IMR-90 (cell line): Measurements from ENCODE around the gene COL13A1. TPM values are rescaled to one million over a fixed set of nuclear protein-coding genes. Genes with fewer than 3 reads are reported as not detected.

Experiments used
- ATAC-seq: fragments of 200-7000 bp; cut with Tn5 transposase; 2 replicates; pipeline ENCODE4 v1.9.1; 2020; ENCODE audit warnings: low read depth, mild to moderate bottlenecking, moderate library complexity
- BruUV-seq: library from RNA; stranded (reverse); fragments of 400-500 nt; replicated peaks from 2 replicates; lab custom pipeline; 2021; lab: Mats Ljungman, UMichigan
- CTCF ChIA-PET: fragments of 300-600 bp; formaldehyde crosslinking; extraction: SDS; loops from one replicate; lab custom pipeline; 2021; ENCODE audit warnings: antibody characterized with exemption; lab: Yijun Ruan, JAX
- POLR2A ChIA-PET: fragments of 300-600 bp; sonication (Branson Sonifier 250); formaldehyde crosslinking; loops from one replicate; lab custom pipeline; 2022; ENCODE audit warnings: antibody characterized with exemption; ENCODE audit not compliant: unreplicated experiment; lab: Charles Lee
- DNase-seq: peaks from one replicate; pipeline ENCODE4 v3.0.0; 2013
- H2AFZ ChIP-seq: replicated peaks from 2 replicates; pipeline ENCODE3; 2013; ENCODE audit warnings: low read length, mild to moderate bottlenecking; ENCODE audit not compliant: poor library complexity
- H2AK5ac ChIP-seq: 2 replicates; pipeline ENCODE4 v1.6.1; 2013; ENCODE audit warnings: low read depth, low read length, inconsistent platforms
- H2AK9ac ChIP-seq: replicated peaks from 2 replicates; pipeline ENCODE3; 2013; ENCODE audit warnings: mild to moderate bottlenecking, low read depth, low read length, moderate library complexity; ENCODE audit not compliant: poor library complexity
- H2BK120ac ChIP-seq: 2 replicates; pipeline ENCODE4 v1.6.1; 2013; ENCODE audit warnings: low read depth, low read length, inconsistent platforms
- H2BK15ac ChIP-seq: 3 replicates; pipeline ENCODE4 v1.6.1; 2013; ENCODE audit warnings: low read depth, low read length, inconsistent platforms
- H2BK20ac ChIP-seq: 2 replicates; pipeline ENCODE4 v1.6.1; 2013; ENCODE audit warnings: low read depth, mild to moderate bottlenecking, inconsistent platforms, low read length, moderate library complexity
- H2BK5ac ChIP-seq: 2 replicates; pipeline ENCODE4 v1.6.1; 2013; ENCODE audit warnings: mild to moderate bottlenecking, low read depth, low read length, inconsistent platforms; ENCODE audit not compliant: poor library complexity, severe bottlenecking
- H3K14ac ChIP-seq: replicated peaks from 2 replicates; pipeline ENCODE4 v1.6.1; 2013; ENCODE audit warnings: low read depth, low read length, inconsistent platforms
- H3K18ac ChIP-seq: 2 replicates; pipeline ENCODE4 v1.6.1; 2013; ENCODE audit warnings: low read depth, low read length, control low read depth
- H3K23ac ChIP-seq: 2 replicates; pipeline ENCODE4 v1.6.1; 2013; ENCODE audit warnings: low read depth, low read length, inconsistent platforms
- H3K27ac ChIP-seq: 2 replicates; pipeline ENCODE4 v1.5.1; 2013; ENCODE audit warnings: mild to moderate bottlenecking, control low read depth, low read length; ENCODE audit not compliant: insufficient read depth
- H3K27me3 ChIP-seq: 2 replicates; pipeline ENCODE4 v1.6.1; 2013; ENCODE audit warnings: low read length; ENCODE audit not compliant: control insufficient read depth, insufficient read depth
- H3K36me3 ChIP-seq: 2 replicates; pipeline ENCODE4 v1.6.1; 2013; ENCODE audit warnings: low read length, mixed read lengths; ENCODE audit not compliant: control insufficient read depth, insufficient read depth
- H3K4ac ChIP-seq: 2 replicates; pipeline ENCODE4 v1.6.1; 2013; ENCODE audit warnings: low read depth, low read length, inconsistent platforms
- H3K4me1 ChIP-seq: 2 replicates; pipeline ENCODE4 v1.6.1; 2013; ENCODE audit warnings: low read length, mixed read lengths; ENCODE audit not compliant: control insufficient read depth, insufficient read depth
- H3K4me2 ChIP-seq: 2 replicates; pipeline ENCODE4 v1.6.1; 2013; ENCODE audit warnings: low read depth, mild to moderate bottlenecking, control low read depth, low read length, moderate library complexity
- H3K4me3 ChIP-seq: 2 replicates; pipeline ENCODE4 v1.5.1; 2013; ENCODE audit warnings: low read depth, mild to moderate bottlenecking, control low read depth, low read length, moderate library complexity; ENCODE audit not compliant: insufficient read depth
- H3K56ac ChIP-seq: 2 replicates; pipeline ENCODE4 v1.6.1; 2013; ENCODE audit warnings: low read length, inconsistent platforms; ENCODE audit not compliant: insufficient read depth; ENCODE audit errors: extremely low read depth
- H3K79me1 ChIP-seq, 2 experiments: 2 replicates each; pipeline ENCODE4 v1.6.1; 2013; ENCODE audit warnings: low read length in 2 of 2, inconsistent platforms in 1 of 2, low read depth in 1 of 2
- H3K9ac ChIP-seq: 2 replicates; pipeline ENCODE4 v1.6.1; 2013; ENCODE audit warnings: low read depth, low read length, control low read depth
- H3K9me1 ChIP-seq: 2 replicates; pipeline ENCODE4 v1.6.1; 2013; ENCODE audit warnings: low read length, inconsistent platforms; ENCODE audit not compliant: insufficient read depth
- H3K9me3 ChIP-seq: 2 replicates; pipeline ENCODE4 v1.6.1; 2013; ENCODE audit warnings: low read length; ENCODE audit not compliant: control insufficient read depth, insufficient read depth
- H4K20me1 ChIP-seq: 2 replicates; pipeline ENCODE4 v1.6.1; 2013; ENCODE audit warnings: low read length, inconsistent platforms; ENCODE audit not compliant: insufficient read depth
- H4K5ac ChIP-seq: 2 replicates; pipeline ENCODE4 v1.6.1; 2013; ENCODE audit warnings: mild to moderate bottlenecking, low read depth, low read length, control low read depth
- H4K8ac ChIP-seq, 2 experiments: 2 replicates each; pipeline ENCODE4 v1.6.1; 2013; ENCODE audit warnings: low read depth in 2 of 2, low read length in 2 of 2, control low read depth in 1 of 2, inconsistent platforms in 1 of 2
- H4K91ac ChIP-seq: 2 replicates; pipeline ENCODE4 v1.6.1; 2013; ENCODE audit warnings: low read depth, low read length, inconsistent platforms; ENCODE audit not compliant: insufficient read depth
- BHLHE40 ChIP-seq: fragments of 150-350 bp; IDR thresholded peaks from 2 replicates; pipeline ENCODE4 v1.6.1; 2016; ENCODE audit warnings: mild to moderate bottlenecking, low read depth, low read length
- CEBPB ChIP-seq: IDR thresholded peaks from 2 replicates; pipeline ENCODE4 v1.6.1; 2012; ENCODE audit warnings: low read depth, low read length, improper control_type of control experiment
- CHD1 ChIP-seq: IDR thresholded peaks from 2 replicates; pipeline ENCODE4 v1.6.1; 2012; ENCODE audit warnings: low read depth, low read length, improper control_type of control experiment
- CTCF ChIP-seq: conservative IDR thresholded peaks from 2 replicates; pipeline ENCODE4 v1.5.1; 2012; ENCODE audit warnings: mild to moderate bottlenecking, low read depth, low read length, improper control_type of control experiment
- FOS ChIP-seq: fragments of 150-350 bp; IDR thresholded peaks from 2 replicates; pipeline ENCODE4 v1.6.1; 2016; ENCODE audit warnings: low read depth, low read length
- MAFK ChIP-seq: IDR thresholded peaks from 2 replicates; pipeline ENCODE4 v1.6.1; 2012; ENCODE audit warnings: low read depth, low read length, improper control_type of control experiment
- MAZ ChIP-seq: IDR thresholded peaks from 2 replicates; pipeline ENCODE4 v1.6.1; 2012; ENCODE audit warnings: low read depth, mild to moderate bottlenecking, low read length, improper control_type of control experiment, moderate library complexity, borderline replicate concordance
- MXI1 ChIP-seq: IDR thresholded peaks from 2 replicates; pipeline ENCODE4 v1.6.1; 2012; ENCODE audit warnings: low read depth, mild to moderate bottlenecking, low read length, moderate library complexity, borderline replicate concordance
- NFE2L2 ChIP-seq: fragments of 150-350 bp; IDR thresholded peaks from 2 replicates; pipeline ENCODE4 v1.6.1; 2016; ENCODE audit warnings: low read depth, mild to moderate bottlenecking, low read length
- POLR2A ChIP-seq: IDR thresholded peaks from 2 replicates; pipeline ENCODE4 v1.6.1; 2012; ENCODE audit warnings: mild to moderate bottlenecking, low read depth, low read length
- RAD21 ChIP-seq: IDR thresholded peaks from 2 replicates; pipeline ENCODE4 v1.6.1; 2012; ENCODE audit warnings: low read length, improper control_type of control experiment
- RCOR1 ChIP-seq: IDR thresholded peaks from 2 replicates; pipeline ENCODE4 v1.6.1; 2012; ENCODE audit warnings: mild to moderate bottlenecking, low read length, improper control_type of control experiment; ENCODE audit not compliant: insufficient replicate concordance
- RFX5 ChIP-seq: IDR thresholded peaks from 2 replicates; pipeline ENCODE4 v1.8.0; 2012; ENCODE audit warnings: low read depth, mild to moderate bottlenecking, low read length, moderate library complexity
- SMC3 ChIP-seq: fragments of 150-350 bp; IDR thresholded peaks from 2 replicates; pipeline ENCODE4 v1.6.1; 2016; ENCODE audit warnings: low read depth, mild to moderate bottlenecking, antibody characterized with exemption, low read length, moderate library complexity
- USF2 ChIP-seq: fragments of 150-350 bp; IDR thresholded peaks from 2 replicates; pipeline ENCODE4 v1.6.1; 2017; ENCODE audit warnings: mild to moderate bottlenecking, antibody characterized with exemption, low read length, low read depth
- WGBS, 2 experiments: methylation state at CpG; one replicate each; pipeline versions ENCODE4 v1.1.5 to v1.1.7; 2013; ENCODE audit warnings: missing lambda C conversion rate in 2 of 2; ENCODE audit not compliant: insufficient read length in 1 of 2; ENCODE audit errors: extremely low coverage in 2 of 2; 5-methylcytosine and 5-hydroxymethylcytosine counted together
- dilution Hi-C: fragments of 300-500 bp; cut with HindIII; formaldehyde crosslinking; loops from one replicate; pipeline ENCODE4 v1.14.3; 2018; ENCODE audit warnings: low sequenced_read_pairs; ENCODE audit not compliant: unreplicated experiment
- in situ Hi-C: fragments of 300-500 bp; cut with MboI; formaldehyde crosslinking; loops from 3 replicates; pipeline ENCODE4 v1.14.3; 2019; ENCODE audit warnings: low sequenced_read_pairs, inconsistent platforms, mixed read lengths
- intact Hi-C: fragments of 100-400 bp; cut with micrococcal nuclease; formaldehyde crosslinking; loops from 2 replicates; pipeline ENCODE4 v1.10.0; 2022
- polyA plus RNA-seq, 3 experiments: library from polyadenylated mRNA; depleted of rRNA; stranded (reverse); fragments of >200 nt; gene quantifications; 2 replicates each; pipeline ENCODE4 v1.2.3, GENCODE V29; 2012; ENCODE audit warnings: low replicate concordance in 1 of 3
- total RNA-seq: library from RNA; depleted of rRNA; stranded (reverse); fragments of >200 nt; gene quantifications from 2 replicates; pipeline ENCODE4 v1.2.3, GENCODE V29; 2012

The COL13A1 gene
- total and polyA plus RNA-seq, 2 of the 4 experiments (the other 2 are of a cell fraction) = 12.2 to 31.3 TPM

DNA sequence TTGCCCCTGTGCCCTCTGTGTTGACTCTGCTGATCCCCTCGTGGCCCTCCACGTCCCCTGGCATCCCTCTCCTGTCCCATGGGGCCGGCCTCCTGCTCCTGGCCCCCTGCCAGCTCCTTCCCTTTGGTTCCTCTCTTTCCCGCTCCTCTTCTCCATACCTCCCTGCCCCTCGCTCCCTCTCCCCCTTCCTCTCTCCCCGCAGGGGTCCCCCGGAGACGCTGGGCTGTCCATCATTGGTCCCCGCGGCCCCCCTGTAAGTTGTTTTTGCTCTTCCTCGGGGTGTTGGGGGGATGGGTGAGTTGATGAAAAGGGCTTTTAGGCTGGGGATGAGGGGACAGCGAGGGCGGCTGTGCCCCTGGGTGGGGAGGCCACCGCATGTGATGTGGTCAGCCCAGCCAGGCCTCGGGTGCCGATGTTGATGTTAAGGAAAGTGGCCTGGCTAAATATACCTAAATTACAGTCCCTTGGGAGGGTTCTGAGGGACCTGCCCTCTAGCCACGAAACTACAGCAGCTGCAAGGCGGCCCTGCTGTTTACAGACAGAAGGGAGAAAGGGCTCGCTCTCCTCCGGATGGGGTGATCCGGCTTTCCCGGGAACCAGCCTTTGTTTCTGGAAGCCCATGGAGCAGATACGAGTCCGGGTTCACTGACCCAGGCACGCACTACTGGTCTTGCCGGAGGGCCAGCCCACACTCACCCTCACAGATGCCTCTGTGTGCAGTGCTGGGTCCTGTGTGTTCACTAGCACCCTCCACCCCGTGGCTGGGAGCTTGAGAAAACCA, 78.8 kb downstream of the COL13A1 start (continued):
- no peak for TF ChIP-seq MAFK

GRCh38 chr10:69881202-69881601, 79.5 kb downstream of the COL13A1 start:
- Histone ChIP-seq H3K4ac (no peak overlapping the region), H2BK15ac (no peak overlapping the region), H4K91ac (no peak overlapping the region), H4K8ac (no peak overlapping the region), H3K4me3 (no peak overlapping the region), H3K4me1 (peaks cover 4% of the 10 kb centered on the region), H2BK5ac (no peak overlapping the region), H2BK20ac (no peak overlapping the region), H3K9ac (no peak overlapping the region), H2AFZ (no peak overlapping the region), H4K5ac (no peak overlapping the region), H2AK9ac (no peak overlapping the region), H3K23ac (no peak overlapping the region), H2AK5ac (no peak overlapping the region), H3K56ac (no peak overlapping the region), H3K14ac (no peak overlapping the region), H3K4me2 (no peak overlapping the region), H3K9me1 (peaks cover 10% of the 10 kb centered on the region; the same call in 1 of the 2 replicates), H3K18ac (no peak overlapping the region), H3K9me3 (no peaks in the 10 kb centered on the region), H3K79me1 (no peaks in the 10 kb centered on the region), H3K27ac (no peak overlapping the region), H4K20me1 (peaks cover 3% of the 10 kb centered on the region; the same call in 1 of the 2 replicates), H3K36me3 (no peaks in the 10 kb centered on the region), H3K27me3 (no peaks in the 10 kb centered on the region), H2BK120ac (no peak overlapping the region)
- WGBS, 2 experiments = 100% methylated on average over 1 of the region's 12 CpGs; no CpG with 5 or more reads in 1 of the 2 experiments
- ATAC-seq (no peak), DNase-seq (no peak)
- CTCF ChIA-PET = interaction anchor here (1.2 kb wide), 1 partner anchor 94 kb away, joined by 3 read pairs; no protein-coding TSS in a partner anchor
- BruUV-seq = no TSS peak
- intact Hi-C loops = no loop called here
- POLR2A ChIA-PET = no interaction called here
- dilution Hi-C loops = no loop called here
- in situ Hi-C loops = no loop called here
- no peak for TF ChIP-seq SMC3
- no peak for TF ChIP-seq RFX5
- no peak for TF ChIP-seq MXI1
- no peak for TF ChIP-seq NFE2L2
- TF ChIP-seq MAZ = no peak
- no peak for TF ChIP-seq RAD21
- TF ChIP-seq POLR2A = no peak
- no peak for TF ChIP-seq FOS
- TF ChIP-seq CEBPB = no peak
- TF ChIP-seq MAFK = no peak
- no peak for TF ChIP-seq CHD1
- TF ChIP-seq BHLHE40 = no peak
- no peak for TF ChIP-seq CTCF
- no peak for TF ChIP-seq RCOR1
- no peak for TF ChIP-seq USF2
